Activated T-helper 17 cell treated with anti-CD3 and anti-CD28 coated beads, Interleukin-2, amount 50 U/mL, for 72 hours (primary cell): ENCODE measurements around the gene MST1. TPM values are rescaled to one million over a fixed set of nuclear protein-coding genes. Genes with fewer than 3 reads are reported as not detected.

Experiments
- ATAC-seq: fragments of 150-1000 bp; cut with Tn5 transposase; replicated peaks from 2 replicates; pipeline ENCODE4 v1.10.0; 2021; ENCODE audit warnings: mild to moderate bottlenecking, moderate library complexity
- H3K27ac Mint-ChIP-seq: one replicate; pipeline ENCODE4 v1.8.0; 2022; ENCODE audit warnings: mixed read lengths
- H3K27me3 Mint-ChIP-seq: one replicate; pipeline ENCODE4 v1.8.0; 2022; ENCODE audit warnings: mixed read lengths
- H3K36me3 Mint-ChIP-seq: one replicate; pipeline ENCODE4 v1.8.0; 2022; ENCODE audit warnings: low read depth, mild to moderate bottlenecking, mixed read lengths
- H3K4me1 Mint-ChIP-seq: one replicate; pipeline ENCODE4 v1.8.0; 2022; ENCODE audit warnings: mixed read lengths
- H3K4me3 Mint-ChIP-seq: one replicate; pipeline ENCODE4 v1.8.0; 2022; ENCODE audit warnings: mild to moderate bottlenecking, mixed read lengths
- H3K9me3 Mint-ChIP-seq: one replicate; pipeline ENCODE4 v1.8.0; 2022; ENCODE audit warnings: mixed read lengths
- total RNA-seq, 2 donors: library from RNA; stranded (reverse); gene quantifications; one replicate each; pipeline ENCODE4 v1.2.3, GENCODE V29; 2022

Gene MST1
- total RNA-seq, 2 donors from 2014 or later = 8.4 to 28.2 TPM

DNA sequence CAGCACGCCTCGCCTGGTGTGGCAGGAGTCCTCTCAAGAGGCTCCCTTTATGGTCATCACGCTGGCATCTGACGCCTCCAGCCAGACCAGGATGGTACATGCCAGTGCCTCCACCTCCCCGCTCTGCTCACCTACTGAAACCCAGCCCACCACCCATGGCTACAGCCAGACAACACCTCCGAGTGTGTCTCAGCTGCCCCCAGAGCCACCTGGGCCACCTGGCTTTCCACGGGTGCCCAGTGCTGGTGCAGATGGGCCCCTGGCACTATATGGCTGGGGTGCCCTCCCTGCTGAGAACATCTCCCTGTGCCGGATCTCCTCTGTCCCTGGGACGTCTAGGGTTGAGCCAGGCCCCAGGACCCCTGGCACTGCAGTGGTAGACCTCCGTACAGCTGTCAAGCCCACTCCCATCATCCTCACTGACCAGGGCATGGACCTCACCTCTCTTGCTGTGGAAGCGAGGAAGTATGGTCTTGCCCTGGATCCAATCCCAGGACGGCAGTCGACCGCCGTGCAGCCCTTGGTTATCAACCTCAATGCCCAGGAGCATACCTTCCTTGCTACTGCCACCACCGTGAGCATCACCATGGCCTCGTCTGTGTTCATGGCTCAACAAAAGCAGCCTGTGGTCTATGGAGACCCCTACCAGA lies 35.0 kb downstream of the MST1 start:
- no peak for ATAC-seq
- no peak overlapping the region for H3K4me3 Mint-ChIP-seq
- no peaks in the 10 kb centered on the region for H3K27me3 Mint-ChIP-seq
- no peaks in the 10 kb centered on the region for H3K9me3 Mint-ChIP-seq
- H3K4me1 Mint-ChIP-seq = no peaks in the 10 kb centered on the region
- no peak overlapping the region for H3K27ac Mint-ChIP-seq
- H3K36me3 Mint-ChIP-seq = no peaks in the 10 kb centered on the region

DNA sequence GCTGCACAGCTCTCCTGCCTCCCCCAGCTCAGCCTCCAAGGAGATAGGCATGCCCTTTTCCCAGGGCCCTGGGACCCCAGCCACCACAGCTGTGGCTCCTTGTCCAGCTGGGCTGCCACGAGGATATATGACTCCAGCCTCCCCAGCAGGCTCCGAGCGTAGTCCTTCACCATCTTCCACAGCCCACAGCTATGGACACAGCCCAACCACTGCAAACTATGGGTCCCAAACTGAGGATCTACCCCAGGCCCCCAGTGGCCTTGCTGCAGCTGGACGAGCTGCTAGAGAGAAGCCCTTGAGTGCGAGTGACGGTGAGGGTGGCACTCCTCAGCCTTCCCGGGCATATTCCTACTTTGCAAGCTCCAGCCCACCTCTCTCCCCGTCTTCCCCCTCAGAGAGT lies 35.7 kb downstream of the MST1 start:
- H3K4me1 Mint-ChIP-seq = no peaks in the 10 kb centered on the region
- H3K27me3 Mint-ChIP-seq = no peaks in the 10 kb centered on the region
- no peaks in the 10 kb centered on the region for H3K36me3 Mint-ChIP-seq
- H3K4me3 Mint-ChIP-seq = no peak overlapping the region
- ATAC-seq = no peak
- H3K27ac Mint-ChIP-seq = no peak overlapping the region
- H3K9me3 Mint-ChIP-seq = no peaks in the 10 kb centered on the region

DNA sequence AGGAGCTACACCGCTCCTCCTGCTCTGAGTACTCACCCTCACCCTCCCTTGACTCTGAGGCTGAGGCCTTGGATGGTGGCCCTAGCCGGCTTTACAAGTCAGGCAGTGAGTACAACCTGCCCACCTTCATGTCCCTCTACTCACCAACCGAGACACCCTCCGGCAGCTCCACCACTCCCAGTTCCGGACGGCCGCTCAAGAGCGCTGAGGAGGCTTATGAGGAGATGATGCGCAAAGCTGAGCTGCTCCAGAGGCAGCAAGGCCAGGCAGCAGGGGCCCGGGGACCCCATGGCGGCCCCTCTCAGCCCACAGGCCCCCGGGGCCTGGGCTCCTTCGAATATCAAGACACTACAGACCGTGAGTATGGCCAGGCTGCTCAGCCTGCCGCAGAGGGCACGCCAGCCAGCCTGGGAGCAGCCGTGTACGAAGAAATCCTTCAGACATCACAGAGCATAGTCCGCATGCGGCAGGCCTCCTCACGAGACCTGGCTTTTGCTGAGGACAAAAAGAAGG lies 36.3 kb downstream of the MST1 start:
- Mint-ChIP-seq H3K27me3 (no peaks in the 10 kb centered on the region), H3K4me3 (no peak overlapping the region), H3K36me3 (no peaks in the 10 kb centered on the region), H3K27ac (no peak overlapping the region), H3K4me1 (no peaks in the 10 kb centered on the region), H3K9me3 (no peaks in the 10 kb centered on the region)
- ATAC-seq = no peak

DNA sequence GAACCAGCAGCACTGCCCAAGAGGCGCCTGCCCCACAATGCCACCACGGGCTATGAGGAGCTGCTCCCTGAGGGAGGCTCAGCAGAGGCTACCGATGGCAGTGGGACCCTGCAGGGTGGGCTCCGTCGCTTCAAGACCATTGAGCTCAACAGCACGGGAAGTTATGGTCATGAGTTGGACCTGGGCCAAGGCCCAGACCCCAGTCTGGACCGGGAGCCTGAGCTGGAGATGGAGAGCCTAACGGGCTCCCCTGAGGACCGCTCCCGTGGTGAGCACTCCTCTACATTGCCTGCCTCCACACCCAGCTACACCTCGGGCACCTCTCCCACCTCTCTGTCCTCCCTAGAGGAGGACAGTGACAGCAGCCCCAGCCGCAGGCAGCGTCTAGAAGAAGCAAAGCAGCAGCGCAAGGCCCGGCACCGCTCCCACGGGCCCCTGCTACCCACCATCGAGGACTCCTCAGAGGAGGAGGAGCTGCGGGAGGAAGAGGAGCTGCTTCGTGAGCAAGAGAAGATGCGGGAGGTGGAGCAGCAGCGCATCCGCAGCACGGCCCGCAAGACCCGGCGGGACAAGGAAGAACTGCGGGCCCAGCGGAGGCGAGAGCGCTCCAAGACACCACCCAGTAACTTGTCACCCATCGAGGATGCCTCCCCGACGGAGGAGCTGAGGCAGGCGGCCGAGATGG lies 36.9 kb downstream of the MST1 start:
- Mint-ChIP-seq H3K4me1 (no peaks in the 10 kb centered on the region), H3K27me3 (no peaks in the 10 kb centered on the region), H3K36me3 (no peaks in the 10 kb centered on the region), H3K4me3 (no peak overlapping the region), H3K27ac (no peak overlapping the region), H3K9me3 (no peaks in the 10 kb centered on the region)
- ATAC-seq = no peak

DNA sequence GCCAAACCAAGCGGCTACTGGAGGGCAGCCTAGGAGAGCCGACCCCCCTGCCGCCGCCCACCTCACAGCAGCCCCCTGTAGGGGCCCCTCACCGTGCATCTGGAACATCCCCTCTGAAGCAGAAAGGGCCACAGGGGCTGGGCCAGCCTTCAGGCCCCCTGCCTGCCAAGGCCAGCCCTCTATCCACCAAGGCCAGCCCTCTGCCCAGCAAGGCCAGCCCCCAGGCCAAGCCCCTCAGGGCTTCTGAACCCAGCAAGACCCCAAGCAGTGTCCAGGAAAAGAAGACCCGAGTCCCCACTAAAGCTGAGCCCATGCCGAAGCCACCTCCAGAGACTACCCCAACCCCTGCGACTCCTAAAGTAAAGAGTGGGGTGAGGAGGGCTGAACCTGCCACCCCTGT lies 38.6 kb downstream of the MST1 start:
- Mint-ChIP-seq H3K4me1 (no peaks in the 10 kb centered on the region), H3K36me3 (no peaks in the 10 kb centered on the region), H3K4me3 (no peak overlapping the region), H3K27me3 (no peaks in the 10 kb centered on the region), H3K9me3 (no peaks in the 10 kb centered on the region), H3K27ac (no peak overlapping the region)
- no peak for ATAC-seq

DNA sequence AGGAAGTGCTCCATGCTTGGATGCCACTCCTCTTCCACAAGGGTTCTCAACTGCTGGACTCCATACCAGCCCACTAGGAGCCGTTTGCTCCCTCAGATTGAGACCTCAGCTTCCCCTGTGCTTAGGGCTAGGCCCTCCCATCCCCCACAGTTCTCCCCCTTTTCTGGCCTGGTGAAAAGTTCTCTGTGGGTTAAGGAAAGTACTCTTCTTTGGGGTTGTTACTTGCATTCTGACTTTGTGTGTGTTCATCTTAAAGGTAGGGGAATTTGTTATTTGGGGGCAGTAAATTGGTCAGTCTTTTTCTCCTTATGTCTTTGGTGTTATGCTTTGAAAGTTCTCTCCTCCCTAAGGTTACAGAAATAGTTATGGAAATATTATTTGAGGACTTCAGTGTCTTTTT lies 39.1 kb downstream of the MST1 start:
- Mint-ChIP-seq H3K4me1 (no peaks in the 10 kb centered on the region), H3K4me3 (no peak overlapping the region), H3K36me3 (no peaks in the 10 kb centered on the region), H3K27me3 (no peaks in the 10 kb centered on the region), H3K27ac (no peak overlapping the region), H3K9me3 (no peaks in the 10 kb centered on the region)
- ATAC-seq = no peak

DNA sequence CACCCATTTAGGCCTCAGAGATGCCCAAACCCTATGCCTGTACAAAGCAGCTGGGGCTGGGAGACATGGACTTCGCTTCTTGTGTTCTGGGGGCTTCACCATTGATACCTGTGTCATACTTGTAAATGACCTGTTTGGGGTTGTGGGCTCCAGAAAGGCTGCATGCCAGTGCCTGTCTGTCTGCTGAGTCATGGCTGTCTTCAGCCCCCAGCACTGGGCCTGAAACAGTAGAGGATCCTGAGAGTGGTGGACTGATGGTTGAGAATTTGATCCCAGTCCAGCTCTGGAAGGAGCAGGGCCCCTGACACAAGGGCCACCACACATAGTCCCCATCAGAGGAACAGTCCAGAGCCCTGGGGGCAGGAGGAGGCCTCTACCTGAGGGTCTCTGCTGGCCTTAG lies 39.7 kb downstream of the MST1 start:
- no peak for ATAC-seq
- Mint-ChIP-seq H3K36me3 (no peaks in the 10 kb centered on the region), H3K9me3 (no peaks in the 10 kb centered on the region), H3K4me1 (no peaks in the 10 kb centered on the region), H3K27me3 (no peaks in the 10 kb centered on the region), H3K27ac (no peak overlapping the region), H3K4me3 (no peak overlapping the region)

DNA sequence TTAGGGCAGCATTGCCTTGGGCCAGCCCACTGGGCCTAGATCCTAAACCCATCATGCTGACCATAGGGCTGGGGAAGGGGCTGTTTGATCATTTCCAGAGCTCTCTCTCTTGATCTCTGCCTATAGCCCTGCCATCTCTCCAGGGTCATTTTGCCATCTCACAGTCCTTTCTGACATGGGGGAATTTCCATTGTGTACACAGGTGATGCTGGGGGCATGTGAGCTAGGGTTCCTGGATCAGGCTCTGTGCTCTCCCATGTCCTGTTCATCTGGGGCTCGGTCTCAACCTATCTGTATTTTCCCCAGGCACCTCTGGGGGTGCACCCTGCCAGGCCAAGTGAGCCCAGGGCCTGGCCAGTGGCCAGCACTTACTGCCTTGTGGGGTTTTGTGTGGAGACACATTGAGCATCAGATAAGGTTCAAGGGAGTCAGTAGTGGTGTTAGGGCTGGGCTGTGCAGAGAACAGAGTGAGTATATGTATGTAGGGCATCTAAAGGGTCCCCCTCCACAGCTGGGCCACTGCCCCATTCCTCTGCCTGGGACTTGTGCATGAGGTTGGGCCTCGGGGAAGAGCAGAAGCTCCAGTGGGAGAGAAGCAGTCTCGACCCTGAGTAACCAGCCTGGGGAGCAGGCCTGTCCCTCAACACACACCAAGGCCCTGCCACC lies 40.8 kb downstream of the MST1 start:
- Mint-ChIP-seq H3K27ac (no peak overlapping the region), H3K36me3 (no peaks in the 10 kb centered on the region), H3K4me1 (no peaks in the 10 kb centered on the region), H3K27me3 (no peaks in the 10 kb centered on the region), H3K4me3 (no peak overlapping the region), H3K9me3 (no peaks in the 10 kb centered on the region)
- ATAC-seq = no peak

DNA sequence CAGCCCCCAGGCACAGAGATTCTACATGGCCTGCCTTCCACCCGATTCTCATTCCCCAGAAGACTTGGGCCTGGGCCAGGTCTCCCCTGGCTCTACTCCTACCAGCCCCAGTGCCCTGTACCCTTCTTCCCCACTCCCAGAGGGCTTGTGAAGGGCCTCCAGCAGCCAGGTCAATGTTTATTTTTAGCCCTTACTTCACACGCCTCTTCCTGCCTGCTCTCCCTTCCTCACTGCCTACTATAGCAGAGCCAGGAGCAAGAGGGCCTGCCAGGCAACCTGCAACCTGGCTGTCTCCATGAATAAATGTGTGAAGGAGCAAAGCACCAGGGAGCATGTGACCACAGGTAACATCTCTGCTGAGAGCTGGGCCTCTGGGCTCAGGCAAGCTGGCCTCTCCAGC lies 41.5 kb downstream of the MST1 start:
- Mint-ChIP-seq H3K36me3 (no peaks in the 10 kb centered on the region), H3K27me3 (no peaks in the 10 kb centered on the region), H3K9me3 (no peaks in the 10 kb centered on the region), H3K4me1 (no peaks in the 10 kb centered on the region), H3K27ac (no peak overlapping the region), H3K4me3 (no peak overlapping the region)
- no peak for ATAC-seq

DNA sequence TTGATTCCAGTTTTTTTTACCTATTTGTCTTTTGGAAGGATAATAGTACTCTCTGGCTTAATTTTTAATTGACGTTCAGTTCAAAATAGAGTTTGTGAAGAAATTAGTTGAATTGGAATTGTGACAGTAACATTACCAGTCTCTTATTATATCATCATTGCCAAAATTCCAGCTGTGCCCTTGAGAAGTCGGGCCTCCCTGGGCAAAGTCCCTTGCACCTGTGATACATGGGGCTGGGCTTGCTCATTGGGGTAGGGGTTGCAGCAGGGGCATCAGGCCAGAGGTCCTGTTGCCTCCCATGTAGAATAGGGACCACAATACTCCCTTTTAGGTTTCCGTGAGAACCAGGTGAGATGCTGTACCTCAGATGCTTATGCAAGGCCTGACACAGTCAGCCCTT lies 43.0 kb downstream of the MST1 start:
- ATAC-seq = no peak
- no peaks in the 10 kb centered on the region for H3K9me3 Mint-ChIP-seq
- H3K27me3 Mint-ChIP-seq = no peaks in the 10 kb centered on the region
- no peaks in the 10 kb centered on the region for H3K4me1 Mint-ChIP-seq
- H3K36me3 Mint-ChIP-seq = no peaks in the 10 kb centered on the region
- no peak overlapping the region for H3K27ac Mint-ChIP-seq
- H3K4me3 Mint-ChIP-seq = no peak overlapping the region

DNA sequence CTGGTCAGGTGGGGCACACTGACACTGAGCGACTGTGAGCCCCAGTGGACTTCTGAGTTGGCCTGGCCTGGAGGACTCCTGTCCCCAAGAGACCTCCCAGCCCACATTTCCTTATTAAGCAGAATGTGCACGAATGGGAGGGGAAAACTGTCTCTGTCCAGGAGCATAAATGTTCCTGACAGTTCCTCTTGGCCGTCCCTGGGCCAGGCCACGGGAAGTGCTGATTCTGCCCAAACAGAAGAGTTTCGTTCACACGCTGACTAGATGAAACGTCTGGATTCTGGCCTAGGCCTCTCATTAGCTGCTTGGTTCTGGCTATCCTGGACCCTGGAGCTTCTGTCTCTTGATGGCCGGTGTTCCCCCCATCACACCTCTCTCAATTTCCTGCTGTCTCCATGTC lies 44.6 kb downstream of the MST1 start:
- H3K9me3 Mint-ChIP-seq = no peaks in the 10 kb centered on the region
- no peaks in the 10 kb centered on the region for H3K4me1 Mint-ChIP-seq
- H3K27me3 Mint-ChIP-seq = no peaks in the 10 kb centered on the region
- no peak for ATAC-seq
- no peaks in the 10 kb centered on the region for H3K36me3 Mint-ChIP-seq
- H3K4me3 Mint-ChIP-seq = no peak overlapping the region
- no peak overlapping the region for H3K27ac Mint-ChIP-seq

DNA sequence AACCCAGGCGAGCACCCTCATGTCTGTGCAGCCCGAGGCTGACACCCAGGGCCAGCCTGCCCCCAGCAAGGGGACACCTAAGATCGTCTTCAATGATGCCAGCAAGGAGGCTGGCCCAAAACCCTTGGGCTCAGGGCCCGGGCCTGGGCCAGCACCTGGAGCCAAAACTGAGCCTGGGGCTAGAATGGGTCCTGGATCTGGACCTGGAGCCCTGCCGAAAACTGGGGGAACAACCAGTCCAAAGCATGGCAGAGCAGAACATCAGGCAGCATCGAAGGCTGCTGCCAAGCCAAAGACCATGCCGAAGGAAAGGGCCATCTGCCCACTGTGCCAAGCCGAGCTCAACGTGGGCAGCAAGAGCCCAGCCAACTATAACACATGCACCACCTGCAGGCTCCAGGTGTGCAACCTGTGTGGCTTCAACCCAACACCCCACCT lies 46.5 kb downstream of the MST1 start:
- Mint-ChIP-seq H3K9me3 (no peaks in the 10 kb centered on the region), H3K27me3 (no peaks in the 10 kb centered on the region), H3K4me1 (no peaks in the 10 kb centered on the region), H3K4me3 (no peak overlapping the region), H3K36me3 (no peaks in the 10 kb centered on the region), H3K27ac (no peak overlapping the region)
- no peak for ATAC-seq

DNA sequence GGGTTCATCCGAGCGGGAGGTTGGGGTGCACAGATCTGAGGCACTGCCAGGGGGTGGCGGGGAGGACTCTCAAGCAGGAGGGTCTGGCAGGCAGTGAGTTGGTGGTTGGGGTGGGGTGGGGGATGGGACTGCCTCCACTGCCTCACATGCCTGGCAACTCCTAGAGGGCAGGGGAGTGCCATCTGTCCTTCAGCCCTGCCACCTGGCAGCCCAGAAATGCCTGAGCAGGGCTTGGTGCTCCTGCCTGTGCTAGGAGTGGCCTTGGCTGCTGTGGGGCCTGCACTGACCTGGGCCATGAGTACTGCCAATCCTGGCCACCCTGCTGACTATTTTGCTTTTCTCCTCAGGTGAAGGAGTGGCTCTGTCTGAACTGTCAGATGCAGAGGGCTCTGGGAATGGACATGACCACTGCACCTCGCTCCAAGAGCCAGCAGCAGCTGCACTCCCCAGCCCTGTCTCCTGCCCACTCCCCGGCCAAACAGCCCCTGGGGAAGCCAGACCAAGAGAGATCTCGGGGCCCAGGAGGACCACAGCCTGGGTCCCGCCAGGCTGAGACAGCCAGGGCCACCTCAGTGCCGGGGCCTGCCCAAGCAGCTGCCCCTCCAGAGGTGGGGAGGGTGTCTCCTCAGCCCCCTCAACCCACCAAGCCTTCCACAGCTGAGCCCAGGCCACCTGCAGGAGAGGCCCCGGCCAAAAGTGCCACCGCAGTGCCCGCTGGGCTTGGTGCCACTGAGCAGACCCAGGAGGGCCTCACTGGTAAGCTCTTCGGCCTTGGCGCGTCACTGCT lies 47.2 kb downstream of the MST1 start:
- ATAC-seq = no peak
- H3K27me3 Mint-ChIP-seq = no peaks in the 10 kb centered on the region
- no peaks in the 10 kb centered on the region for H3K36me3 Mint-ChIP-seq
- no peak overlapping the region for H3K4me3 Mint-ChIP-seq
- H3K9me3 Mint-ChIP-seq = no peaks in the 10 kb centered on the region
- no peaks in the 10 kb centered on the region for H3K4me1 Mint-ChIP-seq
- H3K27ac Mint-ChIP-seq = no peak overlapping the region

DNA sequence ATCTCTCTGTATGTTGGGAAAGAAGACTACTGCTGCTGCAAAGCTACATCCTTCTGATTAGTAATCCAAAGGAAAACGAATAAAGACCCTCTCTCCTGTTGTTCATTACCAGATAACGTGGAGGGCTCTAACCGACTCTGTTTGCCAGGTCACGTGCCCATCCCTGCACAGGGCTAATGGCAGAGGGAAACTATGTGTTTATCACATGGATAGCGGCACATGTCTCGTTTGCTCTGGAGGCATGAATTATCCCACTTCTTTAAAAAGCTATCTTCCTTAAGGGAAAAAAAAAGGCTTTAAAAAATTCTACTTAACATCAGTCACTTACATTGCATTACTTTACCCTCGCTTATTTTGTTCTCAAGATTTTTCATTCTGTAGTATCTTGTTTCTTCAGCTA lies 48.0 kb downstream of the MST1 start:
- Mint-ChIP-seq H3K36me3 (no peaks in the 10 kb centered on the region), H3K4me1 (no peaks in the 10 kb centered on the region), H3K9me3 (no peaks in the 10 kb centered on the region), H3K4me3 (no peak overlapping the region), H3K27ac (no peak overlapping the region), H3K27me3 (no peaks in the 10 kb centered on the region)
- no peak for ATAC-seq
